ENCODE data around the gene CEP19.

The CEP19 gene, protein sequence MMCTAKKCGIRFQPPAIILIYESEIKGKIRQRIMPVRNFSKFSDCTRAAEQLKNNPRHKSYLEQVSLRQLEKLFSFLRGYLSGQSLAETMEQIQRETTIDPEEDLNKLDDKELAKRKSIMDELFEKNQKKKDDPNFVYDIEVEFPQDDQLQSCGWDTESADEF

DNA sequence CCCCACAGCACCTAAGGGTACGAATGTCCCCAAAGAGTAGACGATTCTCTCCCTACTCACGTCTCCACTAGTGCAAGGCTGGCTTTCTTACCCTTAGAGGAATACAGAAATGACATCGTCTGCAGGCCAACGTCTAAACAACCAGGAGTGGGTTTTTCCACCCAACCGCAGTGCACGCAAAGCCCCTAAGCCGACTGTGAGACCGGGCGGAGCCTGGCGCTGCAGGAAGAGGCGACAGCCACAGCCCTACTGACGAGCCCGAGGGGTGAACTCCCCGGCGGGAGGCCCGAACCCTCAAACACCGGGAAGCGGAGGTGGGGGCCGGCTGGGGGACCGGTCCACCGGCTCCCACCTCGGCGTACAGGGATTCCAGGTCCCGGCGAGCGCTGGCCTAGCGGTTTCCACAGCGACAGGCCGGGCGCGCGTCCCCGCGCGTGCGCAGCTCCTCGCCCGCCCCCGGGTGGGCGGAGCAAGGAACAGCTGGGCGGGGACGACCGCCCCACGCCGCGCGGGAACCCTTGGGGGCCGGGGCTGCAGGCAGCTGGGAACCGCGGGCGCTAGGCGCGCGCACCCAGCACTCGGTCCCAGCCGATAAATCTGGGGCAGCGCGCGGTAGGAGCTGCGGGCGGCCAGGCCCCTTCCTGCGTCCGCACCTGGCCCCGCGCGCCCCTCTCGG lies at the start of gene CEP19, which contains the start of gene PIGX:
Gene CEP19 (minus strand): TSS at position 413 of the 676 bp plus-strand sequence. CDS start 3,593 bp downstream, outside the sequence.
Gene PIGX (plus strand): TSS at position 540 of the 676 bp plus-strand sequence.
- Histone ChIP-seq H3K36me3 (ENCODE audit: control insufficient read depth, insufficient read depth, low read length) (no peaks in the 10 kb centered on the region), H3K4me1 (no peaks in the 10 kb centered on the region), H3K9me3 (ENCODE audit: control insufficient read depth, low read length) (no peaks in the 10 kb centered on the region), H2AFZ (peak within 1 kb of the TSS; percentile 99), H3K79me2 (peaks cover 10% of the 10 kb centered on the region), H3K4me3 (ENCODE audit: low read depth, low read length) (peak within 1 kb of the TSS; percentile 95), H3K4me2 (ENCODE audit: low read length) (peak within 1 kb of the TSS; percentile 88), H3K27ac (peak within 1 kb of the TSS; percentile 82), H3K27me3 (ENCODE audit: control insufficient read depth, insufficient read depth, low read length) (no peaks in the 10 kb centered on the region), H3K9ac (peak within 1 kb of the TSS; percentile 63)
- TF ChIP-seq, protein P1, sequence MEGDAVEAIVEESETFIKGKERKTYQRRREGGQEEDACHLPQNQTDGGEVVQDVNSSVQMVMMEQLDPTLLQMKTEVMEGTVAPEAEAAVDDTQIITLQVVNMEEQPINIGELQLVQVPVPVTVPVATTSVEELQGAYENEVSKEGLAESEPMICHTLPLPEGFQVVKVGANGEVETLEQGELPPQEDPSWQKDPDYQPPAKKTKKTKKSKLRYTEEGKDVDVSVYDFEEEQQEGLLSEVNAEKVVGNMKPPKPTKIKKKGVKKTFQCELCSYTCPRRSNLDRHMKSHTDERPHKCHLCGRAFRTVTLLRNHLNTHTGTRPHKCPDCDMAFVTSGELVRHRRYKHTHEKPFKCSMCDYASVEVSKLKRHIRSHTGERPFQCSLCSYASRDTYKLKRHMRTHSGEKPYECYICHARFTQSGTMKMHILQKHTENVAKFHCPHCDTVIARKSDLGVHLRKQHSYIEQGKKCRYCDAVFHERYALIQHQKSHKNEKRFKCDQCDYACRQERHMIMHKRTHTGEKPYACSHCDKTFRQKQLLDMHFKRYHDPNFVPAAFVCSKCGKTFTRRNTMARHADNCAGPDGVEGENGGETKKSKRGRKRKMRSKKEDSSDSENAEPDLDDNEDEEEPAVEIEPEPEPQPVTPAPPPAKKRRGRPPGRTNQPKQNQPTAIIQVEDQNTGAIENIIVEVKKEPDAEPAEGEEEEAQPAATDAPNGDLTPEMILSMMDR (IDR thresholded peaks at IDR 0.05) = peak; percentile 34

GRCh38 chr3:196757876-196758739 lies 46.1 kb upstream of the CEP19 start:
- no peak overlapping the region for H3K4me3 ChIP-seq (ENCODE audit: low read depth, low read length)
- no peak overlapping the region for H3K27ac ChIP-seq
- no peaks in the 10 kb centered on the region for H3K27me3 ChIP-seq (ENCODE audit: control insufficient read depth, insufficient read depth, low read length)
- peaks cover 47% of the 10 kb centered on the region for H3K79me2 ChIP-seq
- H2AFZ ChIP-seq = no peak overlapping the region
- no peaks in the 10 kb centered on the region for H3K36me3 ChIP-seq (ENCODE audit: control insufficient read depth, insufficient read depth, low read length)
- no peaks in the 10 kb centered on the region for H3K9me3 ChIP-seq (ENCODE audit: control insufficient read depth, low read length)
- no peak overlapping the region for H3K9ac ChIP-seq
- H3K4me2 ChIP-seq (ENCODE audit: low read length) = no peak overlapping the region
- TF ChIP-seq, protein P1 (IDR thresholded peaks at IDR 0.05) = no peak
- H3K4me1 ChIP-seq = peaks cover 15% of the 10 kb centered on the region

DNA sequence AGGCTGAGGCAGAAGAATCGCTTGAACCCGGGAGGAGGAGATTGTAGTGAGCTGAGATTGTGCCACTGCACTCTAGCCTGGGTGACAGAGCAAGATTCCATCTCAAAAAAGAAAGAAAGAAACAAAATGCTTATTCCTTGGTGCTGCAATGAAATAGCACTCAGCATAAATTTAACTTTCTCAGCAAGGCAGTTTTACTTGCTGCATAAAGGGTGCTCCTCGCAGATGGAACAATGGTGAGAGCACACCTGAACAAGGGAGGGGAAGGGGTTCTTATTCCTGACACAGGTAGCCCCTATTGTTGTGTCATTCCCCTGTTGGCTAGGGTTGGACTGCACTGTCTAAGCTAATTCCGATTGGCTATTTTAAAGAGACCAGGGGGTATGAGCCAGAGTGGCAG lies 44.7 kb upstream of the CEP19 start:
- H3K4me1 ChIP-seq = peaks cover 15% of the 10 kb centered on the region
- H3K27ac ChIP-seq = no peak overlapping the region
- H3K9ac ChIP-seq = no peak overlapping the region
- TF ChIP-seq, protein P1 (IDR thresholded peaks at IDR 0.05) = no peak
- H3K9me3 ChIP-seq (ENCODE audit: control insufficient read depth, low read length) = no peaks in the 10 kb centered on the region
- H3K79me2 ChIP-seq = peaks cover 61% of the 10 kb centered on the region
- no peak overlapping the region for H2AFZ ChIP-seq
- H3K4me3 ChIP-seq (ENCODE audit: low read depth, low read length) = no peak overlapping the region
- H3K4me2 ChIP-seq (ENCODE audit: low read length) = no peak overlapping the region
- no peaks in the 10 kb centered on the region for H3K36me3 ChIP-seq (ENCODE audit: control insufficient read depth, insufficient read depth, low read length)
- H3K27me3 ChIP-seq (ENCODE audit: control insufficient read depth, insufficient read depth, low read length) = no peaks in the 10 kb centered on the region

- TF ChIP-seq, protein P1 (IDR thresholded peaks at IDR 0.05) = no peak
- Histone ChIP-seq H3K79me2 (peaks cover 56% of the 10 kb centered on the region), H3K36me3 (ENCODE audit: control insufficient read depth, insufficient read depth, low read length) (no peaks in the 10 kb centered on the region), H2AFZ (no peak overlapping the region), H3K9me3 (ENCODE audit: control insufficient read depth, low read length) (no peaks in the 10 kb centered on the region), H3K4me1 (peaks cover 15% of the 10 kb centered on the region), H3K27me3 (ENCODE audit: control insufficient read depth, insufficient read depth, low read length) (no peaks in the 10 kb centered on the region), H3K4me3 (ENCODE audit: low read depth, low read length) (no peak overlapping the region), H3K27ac (peak overlapping the region; percentile 29), H3K9ac (no peak overlapping the region), H3K4me2 (ENCODE audit: low read length) (peak overlapping the region; percentile 5)
These were observed 42.3 kb upstream of the CEP19 start for GRCh38 chr3:196754091-196754981.
